Gastrocnemius medialis (tissue), 4 donors: ENCODE results near the gene EIF2B1. TPM values are rescaled to one million over a fixed set of nuclear protein-coding genes. Genes with fewer than 3 reads are reported as not detected.
"Not testable (repeated sequence)": the region's sequence is repeated elsewhere in the genome, so short reads cannot be mapped to it uniquely, and the experiment has no call there.

Source experiments
- ATAC-seq, 2 donors: fragments of 150-250 bp; one replicate each; pipeline ENCODE4 v1.9.1; 2016
- DNase-seq, 2 donors: peaks; one replicate each; pipeline ENCODE4 v3.0.0-alpha.2; 2019
- H3K27ac ChIP-seq, 4 donors: fragments of 200-600 bp; sonication (generic); 1 replicate in 1 of 4; 2 replicates in 3 of 4; pipeline ENCODE4 v1.5.1; 2016 to 2018; ENCODE audit warnings: mild to moderate bottlenecking in 2 of 4, moderate library complexity in 1 of 4
- H3K27me3 ChIP-seq, 3 donors: fragments of 200-600 bp; sonication (generic) in 2 of 3; 1 replicate in 1 of 3; 2 replicates in 2 of 3; pipeline versions ENCODE4 v1.5.1 to v1.6.0; 2016 to 2019; ENCODE audit warnings: mild to moderate bottlenecking in 1 of 3, moderate library complexity in 1 of 3
- H3K36me3 ChIP-seq, 2 donors: fragments of 200-600 bp; sonication (generic) in 1 of 2; one replicate each; pipeline ENCODE4 v1.5.1; 2017 to 2018
- H3K4me1 ChIP-seq, 2 donors: fragments of 200-600 bp; sonication (generic) in 1 of 2; one replicate each; pipeline ENCODE4 v1.5.1; 2016 to 2017; ENCODE audit warnings: mild to moderate bottlenecking in 2 of 2
- H3K4me3 ChIP-seq, 4 donors: fragments of 200-600 bp; sonication (generic) in 3 of 4; 1 replicate in 1 of 4; 2 replicates in 3 of 4; pipeline ENCODE4 v1.5.1; 2016 to 2019; ENCODE audit warnings: mild to moderate bottlenecking in 2 of 4
- H3K9me3 ChIP-seq, 3 donors: fragments of 200-600 bp; sonication (generic) in 2 of 3; 1 replicate in 1 of 3; 2 replicates in 2 of 3; pipeline ENCODE4 v1.5.1; 2016 to 2019
- POLR2A ChIP-seq, 2 donors: fragments of 450-650 bp; IDR thresholded peaks; one replicate each; pipeline ENCODE4 v1.6.1; 2017; ENCODE audit warnings: antibody characterized with exemption in 2 of 2, mild to moderate bottlenecking in 2 of 2, moderate library complexity in 2 of 2
- in situ Hi-C, 4 donors: fragments of 200-750 bp; cut with MboI; loops; one replicate each; pipeline versions ENCODE4 v1.15.0 to v1.8.0; 2017; ENCODE audit warnings: low sequenced_read_pairs in 4 of 4
- intact Hi-C: fragments of 100-400 bp; cut with DNase I; formaldehyde crosslinking; loops from one replicate; pipeline ENCODE4 v1.15.1; 2023; ENCODE audit warnings: low total_unique reads
- total RNA-seq, 4 donors: library from RNA; depleted of rRNA; stranded (reverse); fragments of >200 nt; gene quantifications; one replicate each; pipeline versions ENCODE4 v1.1.0 to v1.2.3, GENCODE V29; 2016
- TF ChIP-seq, protein P1 (sequence below), 5 experiments: fragments of 450-650 bp in 3 of 5; fragments of 200-600 bp in 2 of 5; sonication (generic) in 2 of 5; IDR thresholded peaks in 4 of 5; conservative IDR thresholded peaks in 1 of 5; 1 replicate in 4 of 5; 2 replicates in 1 of 5; pipeline ENCODE4 v1.5.1; 2016 to 2019; ENCODE audit warnings: antibody characterized with exemption in 5 of 5, mild to moderate bottlenecking in 3 of 5, moderate library complexity in 3 of 5

The EIF2B1 gene
- total RNA-seq, 4 donors from 2014 or later = 84.5 to 118 (median 112) TPM

- no peak for DNase-seq
- peaks cover 8 to 95% of the 10 kb centered on the region in 2 donors for H3K36me3 ChIP-seq
- no peaks in the 10 kb centered on the region for H3K27me3 ChIP-seq
- no peak overlapping the region for H3K27ac ChIP-seq
- in situ Hi-C loops (no loop called here), intact Hi-C loops (no loop called here)
- no peak for TF ChIP-seq POLR2A (IDR thresholded peaks at IDR 0.05)
- TF ChIP-seq, protein P1, sequence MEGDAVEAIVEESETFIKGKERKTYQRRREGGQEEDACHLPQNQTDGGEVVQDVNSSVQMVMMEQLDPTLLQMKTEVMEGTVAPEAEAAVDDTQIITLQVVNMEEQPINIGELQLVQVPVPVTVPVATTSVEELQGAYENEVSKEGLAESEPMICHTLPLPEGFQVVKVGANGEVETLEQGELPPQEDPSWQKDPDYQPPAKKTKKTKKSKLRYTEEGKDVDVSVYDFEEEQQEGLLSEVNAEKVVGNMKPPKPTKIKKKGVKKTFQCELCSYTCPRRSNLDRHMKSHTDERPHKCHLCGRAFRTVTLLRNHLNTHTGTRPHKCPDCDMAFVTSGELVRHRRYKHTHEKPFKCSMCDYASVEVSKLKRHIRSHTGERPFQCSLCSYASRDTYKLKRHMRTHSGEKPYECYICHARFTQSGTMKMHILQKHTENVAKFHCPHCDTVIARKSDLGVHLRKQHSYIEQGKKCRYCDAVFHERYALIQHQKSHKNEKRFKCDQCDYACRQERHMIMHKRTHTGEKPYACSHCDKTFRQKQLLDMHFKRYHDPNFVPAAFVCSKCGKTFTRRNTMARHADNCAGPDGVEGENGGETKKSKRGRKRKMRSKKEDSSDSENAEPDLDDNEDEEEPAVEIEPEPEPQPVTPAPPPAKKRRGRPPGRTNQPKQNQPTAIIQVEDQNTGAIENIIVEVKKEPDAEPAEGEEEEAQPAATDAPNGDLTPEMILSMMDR (IDR thresholded peaks at IDR 0.05 in 4 of 5, conservative IDR thresholded peaks at IDR 0.05 in 1 of 5) = no peak
- peaks cover 21 to 25% of the 10 kb centered on the region in 2 donors for H3K4me1 ChIP-seq
- H3K9me3 ChIP-seq = no peaks in the 10 kb centered on the region
- no peak overlapping the region for H3K4me3 ChIP-seq
- no peak for ATAC-seq
These were observed 41.6 kb downstream of the EIF2B1 start for GRCh38 chr12:123591702-123592481.

DNA sequence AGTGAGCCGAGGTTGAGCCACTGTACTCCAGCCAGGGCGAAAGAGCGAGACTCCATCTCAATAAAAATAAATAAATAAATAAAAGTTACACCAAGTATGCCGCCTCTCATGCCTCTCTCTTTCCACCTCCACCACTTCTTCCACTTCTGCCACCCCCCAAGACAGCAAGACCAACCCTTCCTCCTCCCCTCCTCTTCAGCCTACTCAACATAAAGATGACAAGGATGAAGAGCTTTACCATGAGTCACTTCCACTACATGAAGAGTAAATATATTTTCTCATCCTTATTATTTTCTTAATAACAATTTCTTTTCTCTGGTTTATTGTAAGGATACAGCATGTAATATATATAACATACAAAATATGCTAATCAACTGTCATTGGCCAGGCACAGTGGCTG, 52.7 kb downstream of the EIF2B1 start:
- Histone ChIP-seq H3K27me3 (no peaks in the 10 kb centered on the region), H3K9me3 (no peaks in the 10 kb centered on the region), H3K27ac (peak overlapping the region in 2 of 4 donors; percentile 28 to 95), H3K4me1 (peaks cover 23 to 28% of the 10 kb centered on the region in 2 donors), H3K36me3 (peaks cover 0 to 4% of the 10 kb centered on the region in 2 donors), H3K4me3 (no peak overlapping the region)
- intact Hi-C loops = loop anchor here (2.0 kb wide), 1 partner anchor 144 kb away; the partner anchor contains the start of gene RILPL2
- in situ Hi-C loops = loop anchor here in 2 of 4 donors (5.0 kb wide), 2 partner anchors 123 to 213 kb away; partner anchors contain the start of gene SNRNP35 (in 1 of the 2)
- ATAC-seq = no peak
- DNase-seq = no peak
- TF ChIP-seq POLR2A (IDR thresholded peaks at IDR 0.05) = no peak
- TF ChIP-seq, protein P1 (IDR thresholded peaks at IDR 0.05 in 4 of 5, conservative IDR thresholded peaks at IDR 0.05 in 1 of 5) = no peak

GRCh38 chr12:123578829-123579228, 54.7 kb downstream of the EIF2B1 start:
- H3K27ac ChIP-seq, in situ Hi-C loops, intact Hi-C loops, H3K9me3 ChIP-seq, DNase-seq, H3K27me3 ChIP-seq, ATAC-seq, H3K4me3 ChIP-seq, H3K36me3 ChIP-seq: not testable (repeated sequence)
- H3K4me1 ChIP-seq = peaks cover 16 to 18% of the 10 kb centered on the region in 2 donors

- TF ChIP-seq, protein P1 (IDR thresholded peaks at IDR 0.05 in 4 of 5, conservative IDR thresholded peaks at IDR 0.05 in 1 of 5) = no peak
- no peak for TF ChIP-seq POLR2A (IDR thresholded peaks at IDR 0.05)
- intact Hi-C loops = no loop called here
- Histone ChIP-seq H3K4me1 (peaks cover 14% of the 10 kb centered on the region in 2 donors), H3K9me3 (no peaks in the 10 kb centered on the region), H3K4me3 (no peak overlapping the region), H3K36me3 (peaks cover 0 to 4% of the 10 kb centered on the region in 2 donors), H3K27ac (no peak overlapping the region), H3K27me3 (no peaks in the 10 kb centered on the region)
- DNase-seq (no peak), ATAC-seq (no peak)
- in situ Hi-C loops = no loop called here
These were observed 55.2 kb downstream of the EIF2B1 start for GRCh38 chr12:123578243-123578642.

DNA sequence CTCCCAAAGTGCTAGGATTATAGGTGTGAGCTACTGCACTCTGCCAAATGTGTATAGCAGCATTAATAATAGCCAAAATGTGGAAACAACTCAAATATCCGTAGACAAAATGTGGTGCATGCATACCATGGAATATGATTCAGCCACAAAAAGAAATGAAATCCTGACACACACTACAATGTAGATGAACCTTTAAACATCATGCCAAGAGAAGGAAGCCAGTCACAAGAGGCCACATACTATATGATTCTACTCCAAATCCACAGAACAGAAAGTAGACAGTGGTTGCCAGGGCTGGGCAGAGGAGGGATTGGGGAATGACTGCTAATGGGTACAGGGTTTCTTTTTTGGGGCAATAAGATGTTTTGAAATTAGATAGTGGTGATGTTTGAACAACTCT, 56.9 kb downstream of the EIF2B1 start:
- Histone ChIP-seq H3K27me3 (no peaks in the 10 kb centered on the region), H3K36me3 (peaks cover 0 to 4% of the 10 kb centered on the region in 2 donors), H3K27ac (no peak overlapping the region), H3K4me3 (no peak overlapping the region), H3K4me1 (no peaks in the 10 kb centered on the region), H3K9me3 (no peaks in the 10 kb centered on the region)
- no peak for DNase-seq
- no peak for TF ChIP-seq POLR2A (IDR thresholded peaks at IDR 0.05)
- TF ChIP-seq, protein P1 (IDR thresholded peaks at IDR 0.05 in 4 of 5, conservative IDR thresholded peaks at IDR 0.05 in 1 of 5) = no peak
- no peak for ATAC-seq
- intact Hi-C loops (no loop called here), in situ Hi-C loops (no loop called here)
